ENCODE measurements around the gene EDIL3.
"Not testable (repeated sequence)": the region's sequence is repeated elsewhere in the genome, so short reads cannot be mapped to it uniquely, and the experiment has no call there.

Gene EDIL3

DNA sequence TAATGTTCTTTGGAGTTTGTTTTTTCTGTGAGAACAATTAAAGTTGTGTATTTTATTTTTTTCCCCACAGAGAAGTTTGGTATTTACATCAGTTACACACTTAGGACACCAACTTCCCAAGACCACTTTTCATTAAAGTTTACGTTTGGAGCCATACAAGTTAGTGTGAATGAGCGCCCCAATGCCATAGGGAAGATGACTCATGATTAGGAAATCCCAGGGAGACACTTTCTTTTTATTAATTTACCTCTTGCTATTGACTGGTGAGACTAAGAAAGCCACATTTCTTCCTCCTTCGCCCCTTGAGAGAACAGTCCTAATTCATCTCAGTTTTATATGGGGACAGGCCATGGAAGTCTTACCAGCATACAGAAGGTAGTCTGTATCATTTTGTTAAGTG lies 57.1 kb downstream of the EDIL3 start:
- TF ChIP-seq CTCF (IDR thresholded peaks at IDR 0.05; ENCODE audit: insufficient read depth, low read depth, low read length, missing control alignments) = no peak
- DNase-seq (ENCODE audit: low read depth) = peak; percentile 69
- no peak overlapping the region for H3K4me3 ChIP-seq (ENCODE audit: low read length)

- no peak for TF ChIP-seq CTCF (IDR thresholded peaks at IDR 0.05; ENCODE audit: insufficient read depth, low read depth, low read length, missing control alignments)
- no peak for DNase-seq (ENCODE audit: low read depth)
- H3K4me3 ChIP-seq (ENCODE audit: low read length) = no peak overlapping the region
These were observed 62.0 kb downstream of the EDIL3 start for GRCh38 chr5:84322646-84323045.

GRCh38 chr5:84317826-84318225 lies 66.9 kb downstream of the EDIL3 start:
- not testable (repeated sequence) for DNase-seq (ENCODE audit: low read depth); H3K4me3 ChIP-seq (ENCODE audit: low read length)

DNA sequence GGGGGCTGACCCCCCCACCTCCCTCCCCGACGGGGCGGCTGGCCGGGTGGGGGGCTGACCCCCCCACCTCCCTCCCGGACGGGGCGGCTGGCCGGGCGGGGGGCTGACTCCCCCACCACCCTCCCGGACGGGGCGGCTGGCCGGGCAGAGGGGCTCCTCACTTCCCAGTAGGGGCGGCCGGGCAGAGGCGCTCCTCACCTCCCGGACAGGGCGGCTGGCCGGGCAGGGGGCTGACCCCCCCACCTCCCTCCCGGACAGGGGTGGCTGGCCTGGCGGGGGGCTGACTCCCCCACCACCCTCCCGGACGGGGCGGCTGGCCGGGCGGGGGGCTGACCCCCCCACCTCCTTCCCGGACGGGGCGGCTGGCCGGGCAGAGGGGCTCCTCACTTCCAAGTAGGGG lies 72.4 kb downstream of the EDIL3 start:
- not testable (repeated sequence) for DNase-seq (ENCODE audit: low read depth); H3K4me3 ChIP-seq (ENCODE audit: low read length)

DNA sequence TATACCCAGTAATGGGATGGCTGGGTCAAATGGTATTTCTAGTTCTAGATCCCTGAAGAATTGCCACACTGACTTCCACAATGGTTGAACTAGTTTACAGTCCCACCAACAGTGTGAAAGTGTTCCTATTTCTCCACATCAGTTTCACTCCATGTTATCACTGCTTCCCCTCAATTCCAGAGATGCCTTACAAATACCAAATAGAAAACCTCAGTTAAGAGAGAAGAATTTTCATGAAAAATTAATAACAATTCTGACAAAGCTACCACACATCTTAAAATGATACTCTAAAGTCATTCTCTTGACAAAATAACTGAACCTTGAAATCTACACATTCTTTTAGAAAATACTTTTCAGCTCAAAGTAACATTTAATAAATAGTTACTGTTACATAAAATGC lies 74.8 kb downstream of the EDIL3 start:
- DNase-seq (ENCODE audit: low read depth) = not testable (repeated sequence)

DNA sequence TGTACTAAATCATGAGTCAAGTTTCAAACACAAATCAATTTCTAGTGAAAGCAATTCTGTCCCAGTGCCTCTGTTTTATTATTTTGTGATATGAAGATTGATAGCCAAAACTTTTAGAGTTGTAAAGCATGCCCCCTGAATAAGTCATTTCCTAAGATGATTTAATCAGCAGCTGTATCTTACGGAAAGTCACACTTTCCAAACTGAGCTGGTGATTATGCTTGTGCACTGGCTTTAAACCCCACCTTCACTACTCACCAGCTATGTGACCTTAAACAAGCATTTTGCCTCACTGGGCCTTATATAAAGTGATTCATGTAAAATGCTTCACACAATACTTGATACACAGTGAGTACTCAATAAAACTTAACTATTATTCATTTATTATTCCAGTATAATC lies 78.1 kb downstream of the EDIL3 start:
- H3K4me3 ChIP-seq (ENCODE audit: low read length) = no peak overlapping the region
- DNase-seq (ENCODE audit: low read depth) = no peak
- TF ChIP-seq CTCF (IDR thresholded peaks at IDR 0.05; ENCODE audit: insufficient read depth, low read depth, low read length, missing control alignments) = no peak

More for the DNA sequence above, 74.8 kb downstream of the EDIL3 start:
- H3K4me3 ChIP-seq (ENCODE audit: low read length) = not testable (repeated sequence)

- H3K4me3 ChIP-seq (ENCODE audit: low read length) = no peak overlapping the region
- no peak for TF ChIP-seq CTCF (IDR thresholded peaks at IDR 0.05; ENCODE audit: insufficient read depth, low read depth, low read length, missing control alignments)
- DNase-seq (ENCODE audit: low read depth) = peak; percentile 16
These were observed 80.1 kb downstream of the EDIL3 start for GRCh38 chr5:84304599-84304998.

- H3K4me3 ChIP-seq (ENCODE audit: low read length) = no peak overlapping the region
- no peak for TF ChIP-seq CTCF (IDR thresholded peaks at IDR 0.05; ENCODE audit: insufficient read depth, low read depth, low read length, missing control alignments)
- peak; percentile 49 for DNase-seq (ENCODE audit: low read depth)
These were observed 81.4 kb downstream of the EDIL3 start for GRCh38 chr5:84303315-84303714.

- peak; percentile 51 for DNase-seq (ENCODE audit: low read depth)
These were observed 83.1 kb downstream of the EDIL3 start for GRCh38 chr5:84301535-84301934.

More at GRCh38 chr5:84301535-84301934, 83.1 kb downstream of the EDIL3 start:
- TF ChIP-seq CTCF (IDR thresholded peaks at IDR 0.05; ENCODE audit: insufficient read depth, low read depth, low read length, missing control alignments) = no peak
- no peak overlapping the region for H3K4me3 ChIP-seq (ENCODE audit: low read length)
